ENCODE results near the gene RBM4B. TPM values are rescaled to one million over a fixed set of nuclear protein-coding genes. Genes with fewer than 3 reads are reported as not detected.

Gene RBM4B
- total and polyA plus RNA-seq, 2 of the 13 experiments (the other 11 are each of a cell fraction or from before 2014, with no cell fraction given), result 25.8 to 32.4 TPM

- TF ChIP-seq DBP (CRISPR knock-in tag; IDR thresholded peaks at IDR 0.05; ENCODE audit: not compliant biosample characterization) (no peak), MIER2 (CRISPR knock-in tag; IDR thresholded peaks at IDR 0.05) (no peak), SRSF4 (IDR thresholded peaks at IDR 0.05; ENCODE audit: low read depth, low read length, poor library complexity, severe bottlenecking) (peak; percentile 32), ZFY (CRISPR knock-in tag; IDR thresholded peaks at IDR 0.05) (peak; percentile 64), ZNF292 (CRISPR knock-in tag; IDR thresholded peaks at IDR 0.05; ENCODE audit: borderline replicate concordance, low read depth) (no peak), ZFAT (CRISPR knock-in tag; conservative IDR thresholded peaks at IDR 0.05) (no peak), ISX (CRISPR knock-in tag; conservative IDR thresholded peaks at IDR 0.05) (no peak), AKNA (CRISPR knock-in tag; IDR thresholded peaks at IDR 0.05; ENCODE audit: borderline replicate concordance) (no peak), MAFG (CRISPR knock-in tag; IDR thresholded peaks at IDR 0.05) (0 out of 2 replicates have a peak, but pooled peaks have one; percentile 30), FOXM1 (CRISPR knock-in tag; IDR thresholded peaks at IDR 0.05) (no peak), ZNF619 (CRISPR knock-in tag; IDR thresholded peaks at IDR 0.05) (no peak; the same call in 1 of the 2 replicates), PPARG (CRISPR knock-in tag; conservative IDR thresholded peaks at IDR 0.05) (no peak), HDAC6 (IDR thresholded peaks at IDR 0.05; ENCODE audit: low read depth, low read length) (no peak), ZNF724P (CRISPR knock-in tag; IDR thresholded peaks at IDR 0.05; ENCODE audit: borderline replicate concordance) (peak; percentile 10; the same call in 1 of the 2 replicates), ZNF670 (CRISPR knock-in tag; IDR thresholded peaks at IDR 0.05; ENCODE audit: borderline replicate concordance) (no peak), AGO1 (IDR thresholded peaks at IDR 0.05; ENCODE audit: low read depth, low read length, poor library complexity, severe bottlenecking) (peak; percentile 93)
- TF ChIP-seq, protein P1, sequence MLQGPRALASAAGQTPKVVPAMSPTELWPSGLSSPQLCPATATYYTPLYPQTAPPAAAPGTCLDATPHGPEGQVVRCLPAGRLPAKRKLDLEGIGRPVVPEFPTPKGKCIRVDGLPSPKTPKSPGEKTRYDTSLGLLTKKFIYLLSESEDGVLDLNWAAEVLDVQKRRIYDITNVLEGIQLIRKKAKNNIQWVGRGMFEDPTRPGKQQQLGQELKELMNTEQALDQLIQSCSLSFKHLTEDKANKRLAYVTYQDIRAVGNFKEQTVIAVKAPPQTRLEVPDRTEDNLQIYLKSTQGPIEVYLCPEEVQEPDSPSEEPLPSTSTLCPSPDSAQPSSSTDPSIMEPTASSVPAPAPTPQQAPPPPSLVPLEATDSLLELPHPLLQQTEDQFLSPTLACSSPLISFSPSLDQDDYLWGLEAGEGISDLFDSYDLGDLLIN (CRISPR knock-in tag; IDR thresholded peaks at IDR 0.05; ENCODE audit: borderline replicate concordance), result no peak
- TF ChIP-seq, protein P2, sequence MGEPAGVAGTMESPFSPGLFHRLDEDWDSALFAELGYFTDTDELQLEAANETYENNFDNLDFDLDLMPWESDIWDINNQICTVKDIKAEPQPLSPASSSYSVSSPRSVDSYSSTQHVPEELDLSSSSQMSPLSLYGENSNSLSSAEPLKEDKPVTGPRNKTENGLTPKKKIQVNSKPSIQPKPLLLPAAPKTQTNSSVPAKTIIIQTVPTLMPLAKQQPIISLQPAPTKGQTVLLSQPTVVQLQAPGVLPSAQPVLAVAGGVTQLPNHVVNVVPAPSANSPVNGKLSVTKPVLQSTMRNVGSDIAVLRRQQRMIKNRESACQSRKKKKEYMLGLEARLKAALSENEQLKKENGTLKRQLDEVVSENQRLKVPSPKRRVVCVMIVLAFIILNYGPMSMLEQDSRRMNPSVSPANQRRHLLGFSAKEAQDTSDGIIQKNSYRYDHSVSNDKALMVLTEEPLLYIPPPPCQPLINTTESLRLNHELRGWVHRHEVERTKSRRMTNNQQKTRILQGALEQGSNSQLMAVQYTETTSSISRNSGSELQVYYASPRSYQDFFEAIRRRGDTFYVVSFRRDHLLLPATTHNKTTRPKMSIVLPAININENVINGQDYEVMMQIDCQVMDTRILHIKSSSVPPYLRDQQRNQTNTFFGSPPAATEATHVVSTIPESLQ (CRISPR knock-in tag; conservative IDR thresholded peaks at IDR 0.05), result peak; percentile 52; the same call in 1 of the 2 replicates
- TF ChIP-seq, protein P3, sequence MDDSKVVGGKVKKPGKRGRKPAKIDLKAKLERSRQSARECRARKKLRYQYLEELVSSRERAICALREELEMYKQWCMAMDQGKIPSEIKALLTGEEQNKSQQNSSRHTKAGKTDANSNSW (CRISPR knock-in tag; IDR thresholded peaks at IDR 0.05; ENCODE audit: borderline replicate concordance), result no peak
Observed at GRCh38 chr11:66638177-66639065, 39.3 kb downstream of the RBM4B start, which contains the start of gene RBM4 (continued).

All from HepG2 (cell line).